Vagina (tissue), 2 donors: ENCODE measurements around the gene DGKI. TPM values are rescaled to one million over a fixed set of nuclear protein-coding genes. Genes with fewer than 3 reads are reported as not detected.

Experiments used
- DNase-seq, 2 donors: peaks; one replicate each; pipeline ENCODE4 v3.0.0-alpha.2; 2017; ENCODE audit errors: extremely low spot score in 2 of 2
- H3K27ac ChIP-seq: fragments of 200-600 bp; sonication (generic); one replicate; pipeline ENCODE4 v1.5.1; 2019
- H3K27me3 ChIP-seq: fragments of 200-600 bp; sonication (generic); one replicate; pipeline ENCODE4 v1.5.1; 2019
- H3K36me3 ChIP-seq, 2 donors: fragments of 200-600 bp; sonication (generic); one replicate each; pipeline ENCODE4 v1.5.1; 2017 to 2019
- H3K4me1 ChIP-seq: fragments of 200-600 bp; sonication (generic); one replicate; pipeline ENCODE4 v1.5.1; 2019
- H3K4me3 ChIP-seq, 2 donors: fragments of 200-600 bp; sonication (generic); 1 replicate in 1 of 2; 2 replicates in 1 of 2; pipeline ENCODE4 v1.5.1; 2016 to 2019
- H3K9me3 ChIP-seq: fragments of 200-600 bp; sonication (generic); one replicate; pipeline ENCODE4 v1.5.1; 2019
- POLR2A ChIP-seq, 2 donors: fragments of 450-650 bp; IDR thresholded peaks; one replicate each; pipeline ENCODE4 v1.6.1; 2017; ENCODE audit warnings: antibody characterized with exemption in 2 of 2, mild to moderate bottlenecking in 2 of 2, moderate library complexity in 2 of 2
- POLR2AphosphoS5 ChIP-seq, 2 donors: sonication (generic); formaldehyde crosslinking; IDR thresholded peaks; one replicate each; pipeline ENCODE4 v1.9.0; 2017; ENCODE audit warnings: antibody characterized with exemption in 2 of 2, mild to moderate bottlenecking in 2 of 2, low read depth in 1 of 2; ENCODE audit not compliant: insufficient read depth in 1 of 2
- intact Hi-C: fragments of 100-400 bp; cut with DNase I; formaldehyde crosslinking; loops from one replicate; pipeline ENCODE4 v1.15.1; 2023
- total RNA-seq: library from RNA; depleted of rRNA; stranded (reverse); fragments of >200 nt; gene quantifications from one replicate; pipeline ENCODE4 v1.2.3, GENCODE V29; 2016
- TF ChIP-seq, protein P1 (sequence below), 3 experiments: fragments of 450-650 bp in 2 of 3; fragments of 200-600 bp in 1 of 3; sonication (generic) in 1 of 3; IDR thresholded peaks; one replicate each; pipeline ENCODE4 v1.5.1; 2017 to 2019; ENCODE audit warnings: antibody characterized with exemption in 3 of 3, mild to moderate bottlenecking in 2 of 3, moderate library complexity in 2 of 3

The DGKI gene
- total RNA-seq, 1 donor from 2014 or later, result 1.2 TPM

DNA sequence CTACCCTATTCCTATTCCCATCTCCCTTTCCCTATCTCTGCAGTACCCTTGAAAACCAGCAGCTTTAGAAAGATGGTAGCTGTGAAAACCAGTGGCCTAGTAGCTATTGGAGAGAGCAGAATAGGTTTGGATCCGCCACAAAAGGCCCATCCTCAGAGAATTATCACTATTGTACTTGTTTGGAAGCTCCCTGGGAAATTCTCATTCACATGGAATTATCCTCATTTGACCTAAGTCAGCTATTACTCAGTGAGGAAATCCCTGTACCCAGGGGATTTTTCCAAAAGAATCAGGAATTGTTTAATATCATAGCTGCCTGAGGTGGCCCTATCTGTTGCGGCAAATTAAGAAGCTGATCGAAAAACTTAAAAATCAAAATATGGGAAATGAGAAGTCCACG is 51.6 kb downstream of the DGKI start:
- Histone ChIP-seq H3K27me3 (no peaks in the 10 kb centered on the region), H3K4me1 (no peaks in the 10 kb centered on the region), H3K36me3 (no peaks in the 10 kb centered on the region), H3K27ac (no peak overlapping the region), H3K9me3 (no peaks in the 10 kb centered on the region), H3K4me3 (no peak overlapping the region)
- no peak for TF ChIP-seq POLR2A (IDR thresholded peaks at IDR 0.05)
- TF ChIP-seq, protein P1, sequence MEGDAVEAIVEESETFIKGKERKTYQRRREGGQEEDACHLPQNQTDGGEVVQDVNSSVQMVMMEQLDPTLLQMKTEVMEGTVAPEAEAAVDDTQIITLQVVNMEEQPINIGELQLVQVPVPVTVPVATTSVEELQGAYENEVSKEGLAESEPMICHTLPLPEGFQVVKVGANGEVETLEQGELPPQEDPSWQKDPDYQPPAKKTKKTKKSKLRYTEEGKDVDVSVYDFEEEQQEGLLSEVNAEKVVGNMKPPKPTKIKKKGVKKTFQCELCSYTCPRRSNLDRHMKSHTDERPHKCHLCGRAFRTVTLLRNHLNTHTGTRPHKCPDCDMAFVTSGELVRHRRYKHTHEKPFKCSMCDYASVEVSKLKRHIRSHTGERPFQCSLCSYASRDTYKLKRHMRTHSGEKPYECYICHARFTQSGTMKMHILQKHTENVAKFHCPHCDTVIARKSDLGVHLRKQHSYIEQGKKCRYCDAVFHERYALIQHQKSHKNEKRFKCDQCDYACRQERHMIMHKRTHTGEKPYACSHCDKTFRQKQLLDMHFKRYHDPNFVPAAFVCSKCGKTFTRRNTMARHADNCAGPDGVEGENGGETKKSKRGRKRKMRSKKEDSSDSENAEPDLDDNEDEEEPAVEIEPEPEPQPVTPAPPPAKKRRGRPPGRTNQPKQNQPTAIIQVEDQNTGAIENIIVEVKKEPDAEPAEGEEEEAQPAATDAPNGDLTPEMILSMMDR (IDR thresholded peaks at IDR 0.05), result no peak
- TF ChIP-seq POLR2AphosphoS5 (IDR thresholded peaks at IDR 0.05; ENCODE audit: insufficient read depth in 1 of 2, low read depth in 1 of 2), result no peak
- intact Hi-C loops, result no loop called here
- DNase-seq, result no peak

DNA sequence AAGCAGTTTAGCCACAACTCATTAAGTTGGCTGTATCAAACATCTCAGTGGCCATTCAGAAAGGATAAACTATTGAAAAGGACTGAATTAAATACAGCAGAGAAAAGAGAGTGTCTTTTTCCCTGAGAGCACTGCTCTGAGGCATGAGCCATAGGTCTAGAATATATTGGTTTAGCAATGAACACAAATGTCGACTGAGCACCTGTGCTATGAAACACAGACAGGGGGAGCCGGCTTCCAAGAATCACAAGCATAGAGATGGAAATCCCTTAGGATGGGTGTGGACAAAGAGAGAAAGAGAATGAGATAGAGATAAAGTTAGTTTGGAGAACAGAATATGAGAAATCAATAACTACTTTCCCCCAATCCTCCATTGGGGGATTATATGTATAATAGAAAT is 54.8 kb downstream of the DGKI start:
- intact Hi-C loops, result no loop called here

DNA sequence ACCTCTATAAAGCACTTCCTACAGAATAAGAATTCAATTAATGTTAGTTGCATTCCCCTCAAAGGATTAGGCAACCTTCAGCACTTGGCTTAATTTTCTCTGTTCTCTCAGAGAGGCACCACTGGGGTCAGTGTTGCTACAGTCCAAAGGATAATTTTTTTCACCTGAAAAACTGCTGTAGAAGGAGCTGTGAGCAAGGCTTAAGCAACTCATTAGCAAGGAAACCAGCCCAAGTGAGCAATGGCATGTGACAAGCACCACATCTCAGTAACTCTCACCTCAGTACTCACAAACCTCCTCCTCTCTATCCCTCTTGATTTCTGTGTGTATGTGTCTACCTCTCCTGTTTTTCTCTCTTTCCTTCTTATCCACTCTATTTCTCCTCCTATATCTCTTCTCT is 55.9 kb downstream of the DGKI start:
- Histone ChIP-seq H3K36me3 (no peaks in the 10 kb centered on the region), H3K4me1 (no peaks in the 10 kb centered on the region), H3K27me3 (no peaks in the 10 kb centered on the region), H3K4me3 (no peak overlapping the region), H3K9me3 (no peaks in the 10 kb centered on the region), H3K27ac (no peak overlapping the region)
- DNase-seq, result no peak
- intact Hi-C loops, result no loop called here
- TF ChIP-seq, protein P1 (IDR thresholded peaks at IDR 0.05), result no peak
- TF ChIP-seq POLR2A (IDR thresholded peaks at IDR 0.05), result no peak
- no peak for TF ChIP-seq POLR2AphosphoS5 (IDR thresholded peaks at IDR 0.05; ENCODE audit: insufficient read depth in 1 of 2, low read depth in 1 of 2)

More for the DNA sequence above, 54.8 kb downstream of the DGKI start:
- Histone ChIP-seq H3K27me3 (no peaks in the 10 kb centered on the region), H3K9me3 (no peaks in the 10 kb centered on the region), H3K36me3 (no peaks in the 10 kb centered on the region), H3K4me3 (no peak overlapping the region), H3K27ac (no peak overlapping the region), H3K4me1 (no peaks in the 10 kb centered on the region)
- TF ChIP-seq POLR2A (IDR thresholded peaks at IDR 0.05) (no peak), POLR2AphosphoS5 (IDR thresholded peaks at IDR 0.05; ENCODE audit: insufficient read depth in 1 of 2, low read depth in 1 of 2) (no peak)
- TF ChIP-seq, protein P1 (IDR thresholded peaks at IDR 0.05), result no peak
- no peak for DNase-seq

DNA sequence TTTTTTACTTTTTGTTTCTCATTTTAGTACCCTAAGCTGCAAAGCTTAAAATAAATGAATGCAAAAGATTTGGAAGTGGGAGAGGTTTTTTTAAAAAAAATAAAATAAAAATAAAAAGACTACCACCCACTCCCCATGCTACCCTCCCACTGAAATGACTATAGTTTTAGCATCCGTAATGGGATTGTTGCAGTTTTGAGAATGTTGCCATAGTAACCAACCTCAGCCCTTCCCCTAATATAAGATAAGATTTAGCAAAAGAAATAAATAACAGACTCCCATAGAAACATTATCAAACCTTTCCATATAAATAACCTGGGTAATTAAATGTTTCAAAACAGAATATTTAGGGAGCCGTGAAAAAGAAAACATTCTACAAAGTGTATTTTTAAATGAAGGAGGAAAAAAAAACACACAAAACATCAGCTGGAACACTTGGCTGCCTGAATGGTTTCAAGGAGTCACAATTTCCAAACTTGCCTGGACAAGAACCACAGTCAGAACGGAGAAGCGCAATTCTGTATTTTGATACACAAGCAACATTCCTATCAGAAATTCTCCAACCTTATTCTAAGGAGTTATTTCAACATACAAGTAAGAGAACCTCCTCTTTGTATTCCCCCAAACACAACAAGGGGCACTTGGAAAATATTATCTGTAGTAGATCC is 57.4 kb downstream of the DGKI start:
- Histone ChIP-seq H3K27ac (no peak overlapping the region), H3K4me1 (no peaks in the 10 kb centered on the region), H3K9me3 (no peaks in the 10 kb centered on the region), H3K4me3 (no peak overlapping the region), H3K27me3 (no peaks in the 10 kb centered on the region), H3K36me3 (no peaks in the 10 kb centered on the region)
- DNase-seq, result no peak
- intact Hi-C loops, result no loop called here
- TF ChIP-seq POLR2AphosphoS5 (IDR thresholded peaks at IDR 0.05; ENCODE audit: insufficient read depth in 1 of 2, low read depth in 1 of 2), result no peak
- TF ChIP-seq POLR2A (IDR thresholded peaks at IDR 0.05), result no peak
- TF ChIP-seq, protein P1 (IDR thresholded peaks at IDR 0.05), result no peak

DNA sequence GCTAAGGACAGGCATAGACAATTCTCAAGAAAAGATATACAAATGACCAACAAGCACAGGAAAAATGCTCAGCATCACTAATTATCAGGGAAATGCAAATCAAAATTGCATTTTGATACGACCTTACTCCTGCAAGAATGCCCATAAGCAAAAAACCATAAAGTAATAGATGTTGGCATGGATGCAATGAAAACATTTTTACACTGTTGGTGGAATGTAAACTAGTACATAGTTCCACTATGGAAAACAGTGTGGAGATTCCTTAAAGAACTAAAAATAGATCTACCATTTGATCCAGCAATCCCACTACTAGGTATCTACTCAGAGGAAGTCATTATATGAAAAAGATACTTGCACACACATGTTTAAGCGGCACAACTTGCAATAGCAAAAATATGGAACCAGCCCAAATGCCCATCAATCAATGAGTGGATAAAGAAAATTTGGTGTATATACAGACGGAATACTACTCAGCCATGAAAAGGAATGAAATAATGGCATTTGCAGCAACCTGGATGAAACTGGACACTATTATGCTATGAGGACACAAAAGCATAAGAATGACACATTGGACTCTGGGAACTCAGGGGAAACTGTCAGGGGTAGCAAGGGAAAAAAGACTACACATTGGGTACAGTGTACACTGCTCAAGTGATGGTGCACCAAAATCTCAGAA is 59.3 kb downstream of the DGKI start:
- TF ChIP-seq, protein P1 (IDR thresholded peaks at IDR 0.05), result no peak
- DNase-seq, result no peak
- intact Hi-C loops, result no loop called here
- H3K9me3 ChIP-seq, result no peaks in the 10 kb centered on the region
- no peak overlapping the region for H3K27ac ChIP-seq
- no peaks in the 10 kb centered on the region for H3K36me3 ChIP-seq
- no peaks in the 10 kb centered on the region for H3K4me1 ChIP-seq
- no peaks in the 10 kb centered on the region for H3K27me3 ChIP-seq
- no peak overlapping the region for H3K4me3 ChIP-seq
